Tibial nerve (tissue), 4 donors: Measurements from ENCODE around the gene CASZ1. TPM values are rescaled to one million over a fixed set of nuclear protein-coding genes. Genes with fewer than 3 reads are reported as not detected.
A peak's percentile ranks its signal among the peaks of the same experiment; 100 is the strongest.

Source experiments
- DNase-seq, 2 donors: peaks; one replicate each; pipeline ENCODE4 v3.0.0-alpha.2; 2019; ENCODE audit warnings: low spot score in 2 of 2
- H3K27ac ChIP-seq, 4 donors: fragments of 200-600 bp; sonication (generic) in 3 of 4; one replicate each; pipeline ENCODE4 v1.5.1; 2017 to 2019; ENCODE audit warnings: mild to moderate bottlenecking in 1 of 4
- H3K27me3 ChIP-seq, 2 donors: fragments of 200-600 bp; sonication (generic) in 1 of 2; one replicate each; pipeline versions ENCODE4 v1.5.1 to v1.6.0; 2017 to 2019
- H3K36me3 ChIP-seq, 3 donors: fragments of 200-600 bp; sonication (generic); one replicate each; pipeline ENCODE4 v1.5.1; 2018 to 2019
- H3K4me1 ChIP-seq, 4 donors: fragments of 200-600 bp; sonication (generic) in 3 of 4; one replicate each; pipeline ENCODE4 v1.5.1; 2017 to 2019
- H3K4me3 ChIP-seq, 4 donors: fragments of 200-600 bp; sonication (generic) in 3 of 4; one replicate each; pipeline ENCODE4 v1.5.1; 2017 to 2019; ENCODE audit warnings: mild to moderate bottlenecking in 1 of 4, moderate library complexity in 1 of 4
- H3K9me3 ChIP-seq, 4 donors: fragments of 200-600 bp; sonication (generic) in 3 of 4; one replicate each; pipeline ENCODE4 v1.5.1; 2017 to 2019
- CTCF ChIP-seq, 5 experiments: fragments of 200-600 bp in 3 of 5; fragments of 450-650 bp in 2 of 5; sonication (generic) in 3 of 5; IDR thresholded peaks; one replicate each; pipeline ENCODE4 v1.5.1; 2016 to 2019; ENCODE audit warnings: antibody characterized with exemption in 5 of 5, mild to moderate bottlenecking in 3 of 5, moderate library complexity in 2 of 5
- EP300 ChIP-seq, 2 donors: sonication (generic); formaldehyde crosslinking; IDR thresholded peaks; one replicate each; pipeline ENCODE4 v1.6.1; 2017; ENCODE audit warnings: antibody characterized with exemption in 2 of 2, mild to moderate bottlenecking in 1 of 2
- POLR2A ChIP-seq, 2 donors: fragments of 450-650 bp; IDR thresholded peaks; one replicate each; pipeline ENCODE4 v1.6.1; 2017; ENCODE audit warnings: antibody characterized with exemption in 2 of 2, mild to moderate bottlenecking in 2 of 2, moderate library complexity in 2 of 2
- WGBS, 2 donors: methylation state at CpG; one replicate each; pipeline ENCODE4 v1.1.5; 2018; 5-methylcytosine and 5-hydroxymethylcytosine counted together
- total RNA-seq, 4 donors: library from RNA; depleted of rRNA; stranded (reverse); fragments of >200 nt; gene quantifications; one replicate each; pipeline ENCODE4 v1.1.0, GENCODE V29; 2016

The CASZ1 gene
- total RNA-seq, 4 donors from 2014 or later, result 1.7 to 7.5 (median 5.1) TPM

DNA sequence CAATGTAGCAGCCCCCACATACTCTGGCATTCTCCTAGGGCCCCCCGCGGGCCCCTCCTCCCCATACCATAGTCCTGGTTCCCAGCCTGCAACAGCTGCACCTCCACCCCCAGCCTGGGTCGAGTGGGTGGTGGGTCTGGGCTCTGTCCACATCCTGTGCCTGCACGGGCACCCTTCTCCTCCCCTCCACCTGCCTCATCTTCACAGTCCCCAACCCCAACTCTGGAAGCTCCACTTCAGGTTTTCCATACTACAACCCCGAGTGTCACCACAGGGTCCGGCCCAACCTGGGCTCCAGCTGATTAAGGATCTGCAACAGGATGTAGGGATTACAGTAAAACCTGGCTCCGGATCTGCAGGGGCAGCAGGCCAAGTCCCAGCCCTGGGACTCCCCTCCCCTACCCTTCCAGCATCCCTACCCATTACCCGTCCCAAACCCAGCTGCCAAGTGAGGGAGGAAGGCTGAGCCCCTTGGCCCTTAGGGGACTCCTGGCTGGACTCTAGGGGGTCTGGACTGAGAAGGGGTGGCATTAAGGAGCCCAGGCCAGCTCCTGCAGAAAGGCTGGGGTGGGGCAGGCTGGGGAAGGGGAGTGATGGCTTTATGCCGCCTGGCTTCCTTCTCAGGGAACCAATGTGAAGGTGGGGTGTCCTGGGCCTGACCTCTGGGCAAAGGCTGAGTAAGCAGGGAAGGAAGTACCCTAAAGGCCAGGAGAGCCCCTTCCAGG is 116.8 kb downstream of the CASZ1 start:
- TF ChIP-seq EP300 (IDR thresholded peaks at IDR 0.05), result no peak
- no peak for TF ChIP-seq CTCF (IDR thresholded peaks at IDR 0.05)
- no peak for TF ChIP-seq POLR2A (IDR thresholded peaks at IDR 0.05)
- H3K4me3 ChIP-seq, result no peak overlapping the region
- 48 to 49% methylated on average over 9 of the region's 9 CpGs for WGBS, 2 donors
- peaks cover 0 to 14% (median 0%) of the 10 kb centered on the region in 4 donors for H3K4me1 ChIP-seq
- no peaks in the 10 kb centered on the region for H3K27me3 ChIP-seq
- H3K36me3 ChIP-seq, result no peaks in the 10 kb centered on the region
- no peak for DNase-seq
- H3K9me3 ChIP-seq, result no peaks in the 10 kb centered on the region
- no peak overlapping the region for H3K27ac ChIP-seq

GRCh38 chr1:10678852-10679251 is 117.6 kb downstream of the CASZ1 start:
- H3K4me1 ChIP-seq, result peaks cover 0 to 14% (median 0%) of the 10 kb centered on the region in 4 donors
- no peak overlapping the region for H3K27ac ChIP-seq
- WGBS, 2 donors, result 92 to 94% methylated on average over 7 to 11 of the region's 11 CpGs
- H3K9me3 ChIP-seq, result no peaks in the 10 kb centered on the region
- no peak overlapping the region for H3K4me3 ChIP-seq
- no peak for DNase-seq
- H3K27me3 ChIP-seq, result peaks cover 0 to 3% of the 10 kb centered on the region in 2 donors
- TF ChIP-seq CTCF (IDR thresholded peaks at IDR 0.05) (no peak), POLR2A (IDR thresholded peaks at IDR 0.05) (no peak), EP300 (IDR thresholded peaks at IDR 0.05) (no peak)
- no peaks in the 10 kb centered on the region for H3K36me3 ChIP-seq

DNA sequence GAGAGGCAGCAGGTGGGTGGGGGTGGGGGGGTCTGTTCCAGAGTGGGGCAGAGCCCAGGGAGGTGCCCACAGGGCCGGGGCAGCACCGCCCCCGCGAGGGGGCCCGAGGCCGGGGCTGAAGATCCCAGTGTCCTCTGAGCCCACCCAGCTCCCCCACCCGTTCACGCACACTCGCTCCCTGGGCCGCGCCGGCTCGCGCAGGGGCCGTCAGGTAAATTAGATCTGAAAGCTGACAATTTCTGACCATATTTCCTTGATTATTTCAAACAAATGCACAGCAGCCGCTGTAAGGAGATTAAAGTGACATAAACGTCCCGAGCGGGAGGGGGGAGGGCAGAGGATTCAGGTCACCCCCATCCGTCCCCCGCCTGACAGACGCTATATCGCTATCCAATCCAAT is 118.0 kb downstream of the CASZ1 start:
- Histone ChIP-seq H3K4me3 (no peak overlapping the region), H3K36me3 (no peaks in the 10 kb centered on the region), H3K9me3 (no peaks in the 10 kb centered on the region), H3K27ac (no peak overlapping the region), H3K27me3 (peaks cover 0 to 8% of the 10 kb centered on the region in 2 donors), H3K4me1 (peaks cover 0 to 14% (median 0%) of the 10 kb centered on the region in 4 donors)
- no peak for DNase-seq
- TF ChIP-seq POLR2A (IDR thresholded peaks at IDR 0.05), result no peak
- no peak for TF ChIP-seq EP300 (IDR thresholded peaks at IDR 0.05)
- no peak for TF ChIP-seq CTCF (IDR thresholded peaks at IDR 0.05)
- WGBS, 2 donors, result 83 to 85% methylated on average over 23 of the region's 23 CpGs

DNA sequence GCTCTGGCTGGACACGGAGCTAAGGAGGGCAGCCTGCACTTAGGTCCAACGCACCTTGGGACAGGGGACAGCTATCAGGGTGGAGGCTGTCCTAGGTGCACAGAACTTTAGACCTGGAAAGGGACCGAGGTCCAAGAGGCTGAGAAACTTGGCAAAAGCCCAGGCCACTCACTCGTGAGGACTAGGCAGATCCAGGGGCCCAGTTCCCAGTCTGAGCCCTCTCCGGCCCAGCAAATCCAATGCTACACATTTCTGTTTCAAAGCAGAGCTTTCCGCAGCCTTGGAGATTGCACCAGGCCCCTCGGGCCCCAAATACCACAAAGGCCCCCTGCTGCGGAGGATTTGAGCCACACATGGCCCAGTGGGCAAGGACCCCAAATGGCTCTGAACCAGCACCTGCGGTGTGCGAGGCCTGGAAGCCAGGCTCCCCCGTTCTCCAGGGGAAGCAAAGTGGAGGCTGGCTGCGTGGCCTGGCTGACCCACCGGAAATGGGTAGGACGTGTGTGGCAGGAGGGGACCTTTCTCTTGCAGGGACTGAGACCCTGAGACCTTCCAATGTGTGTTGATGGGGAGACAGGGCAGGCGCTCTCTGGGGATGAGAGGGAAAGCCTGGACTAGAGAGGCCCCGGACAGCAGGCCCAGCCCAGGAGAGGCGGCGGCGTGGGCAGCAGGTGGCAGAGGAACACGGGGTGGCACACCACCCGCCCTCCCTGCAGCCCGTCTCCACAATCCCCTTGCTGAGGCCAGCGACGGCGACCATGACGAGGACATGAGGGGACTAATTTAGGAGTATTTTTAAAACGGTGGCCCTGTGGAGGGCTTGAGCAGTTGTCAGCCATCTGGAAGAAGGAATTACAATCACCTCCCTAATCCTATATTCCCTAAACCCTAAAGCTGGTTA is 118.7 kb downstream of the CASZ1 start:
- Histone ChIP-seq H3K4me3 (no peak overlapping the region), H3K36me3 (no peaks in the 10 kb centered on the region), H3K27me3 (peaks cover 0 to 14% of the 10 kb centered on the region in 2 donors), H3K9me3 (no peaks in the 10 kb centered on the region), H3K4me1 (peaks cover 0 to 14% (median 0%) of the 10 kb centered on the region in 4 donors), H3K27ac (no peak overlapping the region)
- TF ChIP-seq EP300 (IDR thresholded peaks at IDR 0.05), result no peak
- no peak for TF ChIP-seq POLR2A (IDR thresholded peaks at IDR 0.05)
- TF ChIP-seq CTCF (IDR thresholded peaks at IDR 0.05), result no peak
- no peak for DNase-seq
- 68 to 78% methylated on average over 24 to 27 of the region's 27 CpGs for WGBS, 2 donors

- peak overlapping the region in 1 of 4 donors; percentile 40 for H3K27ac ChIP-seq
Observed at GRCh38 chr1:10676963-10677362, 119.5 kb downstream of the CASZ1 start.

More at GRCh38 chr1:10676963-10677362, 119.5 kb downstream of the CASZ1 start:
- Histone ChIP-seq H3K9me3 (no peaks in the 10 kb centered on the region), H3K27me3 (peaks cover 0 to 19% of the 10 kb centered on the region in 2 donors), H3K36me3 (no peaks in the 10 kb centered on the region), H3K4me1 (peaks cover 0 to 12% (median 0%) of the 10 kb centered on the region in 4 donors), H3K4me3 (no peak overlapping the region)
- 79 to 85% methylated on average over 13 of the region's 13 CpGs for WGBS, 2 donors
- TF ChIP-seq POLR2A (IDR thresholded peaks at IDR 0.05) (no peak), EP300 (IDR thresholded peaks at IDR 0.05) (no peak), CTCF (IDR thresholded peaks at IDR 0.05) (no peak)
- DNase-seq, result no peak
